Endothelial cell of umbilical vein (primary cell): ENCODE measurements around the gene C1QTNF5. TPM values are rescaled to one million over a fixed set of nuclear protein-coding genes. Genes with fewer than 3 reads are reported as not detected.

Experiments used
- BruUV-seq: library from RNA; stranded (reverse); fragments of 400-500 nt; replicated peaks from 2 replicates; lab custom pipeline; 2021; lab: Mats Ljungman, UMichigan
- CTCF ChIA-PET: fragments of 300-600, 350-600 bp; sonication (Branson Sonifier 250); formaldehyde crosslinking; loops from one replicate; lab custom pipeline; 2021; ENCODE audit warnings: antibody characterized with exemption, inconsistent platforms; lab: Charles Lee
- POLR2A ChIA-PET: fragments of 300-600, 350-600 bp; sonication (Branson Sonifier 250); formaldehyde crosslinking; loops from one replicate; lab custom pipeline; 2021; ENCODE audit warnings: antibody characterized with exemption, inconsistent platforms; lab: Charles Lee
- DNase-seq: peaks from one replicate; pipeline ENCODE4 v3.0.0-alpha.2; 2011; ENCODE audit warnings: low read depth, low spot score
- FAIRE-seq: peaks from 2 replicates; lab custom pipeline; 2011; peaks lifted over from hg19 to GRCh38; lab: Jason Lieb, UNC
- H2AFZ ChIP-seq: 2 replicates; pipeline ENCODE4 v1.6.0; 2012; ENCODE audit warnings: low read depth, low read length, control low read depth, inconsistent platforms
- H3K27ac ChIP-seq: 2 replicates; pipeline ENCODE4 v1.5.1; 2011; ENCODE audit warnings: low read depth, mild to moderate bottlenecking, control low read depth, low read length, moderate library complexity; ENCODE audit not compliant: insufficient read depth
- H3K27me3 ChIP-seq, 2 experiments: 2 replicates each; pipeline versions ENCODE4 v1.6.0 to v1.6.1; 2011; ENCODE audit warnings: low read length in 2 of 2, mixed read lengths in 1 of 2; ENCODE audit not compliant: control insufficient read depth in 2 of 2, insufficient read depth in 2 of 2
- H3K36me3 ChIP-seq, 2 experiments: 2 replicates in 1 of 2; 3 replicates in 1 of 2; pipeline ENCODE4 v1.5.1; 2011; ENCODE audit warnings: low read length in 2 of 2, mild to moderate bottlenecking in 1 of 2, moderate library complexity in 1 of 2; ENCODE audit not compliant: control insufficient read depth in 2 of 2, insufficient read depth in 2 of 2; ENCODE audit errors: extremely low read depth in 1 of 2
- H3K4me1 ChIP-seq: 3 replicates; pipeline ENCODE4 v1.5.1; 2011; ENCODE audit warnings: mild to moderate bottlenecking, low read length; ENCODE audit not compliant: control insufficient read depth, insufficient read depth; ENCODE audit errors: extremely low read depth
- H3K4me2 ChIP-seq: 2 replicates; pipeline ENCODE4 v1.6.1; 2011; ENCODE audit warnings: low read length, control low read depth, mixed read lengths; ENCODE audit not compliant: insufficient read depth
- H3K4me3 ChIP-seq, 3 experiments: fragments of 200-600 bp in 1 of 3; sonication (generic), shearing (Covaris generic) in 1 of 3; replicated peaks in 1 of 3; 2 replicates each; pipeline ENCODE4 v1.5.1; 2011 to 2016; ENCODE audit warnings: control low read depth in 3 of 3, low read length in 3 of 3, mild to moderate bottlenecking in 2 of 3, inconsistent platforms in 1 of 3, low read depth in 1 of 3, moderate library complexity in 1 of 3; ENCODE audit not compliant: insufficient read depth in 1 of 3
- H3K79me2 ChIP-seq: 2 replicates; pipeline ENCODE4 v1.6.0; 2012; ENCODE audit warnings: low read length, inconsistent platforms; ENCODE audit not compliant: control insufficient read depth, insufficient read depth
- H3K9ac ChIP-seq: replicated peaks from 2 replicates; pipeline ENCODE3; 2011; ENCODE audit warnings: low read length, control low read depth; ENCODE audit not compliant: insufficient read depth; ENCODE audit errors: extremely low read depth
- H3K9me1 ChIP-seq: replicated peaks from 3 replicates; pipeline ENCODE4 v1.6.0; 2011; ENCODE audit warnings: mild to moderate bottlenecking, low read length; ENCODE audit not compliant: control insufficient read depth, insufficient read depth; ENCODE audit errors: extremely low read depth
- H3K9me3 ChIP-seq: replicated peaks from 2 replicates; pipeline ENCODE4 v1.5.1; 2012; ENCODE audit warnings: low read length, inconsistent platforms; ENCODE audit not compliant: control insufficient read depth, insufficient read depth
- H4K20me1 ChIP-seq: replicated peaks from 2 replicates; pipeline ENCODE3; 2011; ENCODE audit warnings: mild to moderate bottlenecking, low read length; ENCODE audit not compliant: control insufficient read depth, insufficient read depth; ENCODE audit errors: extremely low read depth
- CTCF ChIP-seq, 2 donors: IDR thresholded peaks; 1 replicate in 1 of 2; 2 replicates in 1 of 2; pipeline ENCODE4 v1.5.1; 2011; ENCODE audit warnings: low read length in 2 of 2, mild to moderate bottlenecking in 2 of 2, moderate library complexity in 2 of 2, control low read depth in 1 of 2, inconsistent platforms in 1 of 2, low read depth in 1 of 2; ENCODE audit not compliant: insufficient read depth in 1 of 2; ENCODE audit errors: extremely low read depth in 1 of 2
- EZH2 ChIP-seq: IDR thresholded peaks from 2 replicates; pipeline ENCODE4 v1.6.1; 2012; ENCODE audit warnings: borderline replicate concordance, low read depth, mild to moderate bottlenecking, moderate library complexity, low read length, inconsistent platforms; ENCODE audit not compliant: severe bottlenecking
- FOS ChIP-seq: IDR thresholded peaks from 2 replicates; pipeline ENCODE4 v1.6.1; 2011; ENCODE audit warnings: mild to moderate bottlenecking, low read length, moderate library complexity, borderline replicate concordance; ENCODE audit not compliant: insufficient read depth
- GATA2 ChIP-seq: IDR thresholded peaks from 2 replicates; pipeline ENCODE4 v1.7.0; 2011; ENCODE audit warnings: low read depth, mild to moderate bottlenecking, moderate library complexity, mixed read lengths, low read length; ENCODE audit not compliant: insufficient read length, insufficient read depth
- JUN ChIP-seq: IDR thresholded peaks from 2 replicates; pipeline ENCODE4 v1.6.1; 2011; ENCODE audit warnings: borderline replicate concordance, low read depth; ENCODE audit not compliant: insufficient read length, insufficient read depth
- MAX ChIP-seq: IDR thresholded peaks from 2 replicates; pipeline ENCODE4 v1.6.1; 2011; ENCODE audit not compliant: insufficient read depth, insufficient read length
- MYC ChIP-seq: IDR thresholded peaks from one replicate; pipeline ENCODE4 v1.6.1; 2011; ENCODE audit warnings: mild to moderate bottlenecking, low read depth, low read length
- POLR2A ChIP-seq: IDR thresholded peaks from 2 replicates; pipeline ENCODE4 v1.6.1; 2012; ENCODE audit warnings: low read depth, mild to moderate bottlenecking, control low read depth, low read length
- POLR2AphosphoS5 ChIP-seq: IDR thresholded peaks from 2 replicates; pipeline ENCODE4 v1.6.1; 2012; ENCODE audit warnings: low read depth, mild to moderate bottlenecking, control low read depth, low read length, moderate library complexity; ENCODE audit not compliant: insufficient read depth
- dilution Hi-C: fragments of 300-500 bp; cut with MboI; formaldehyde crosslinking; loops from one replicate; pipeline ENCODE4 v1.15.0; 2019; ENCODE audit warnings: low sequenced_read_pairs; ENCODE audit not compliant: extremely low pct_ligation_motif_present
- intact Hi-C: fragments of 100-400 bp; cut with micrococcal nuclease; formaldehyde crosslinking; loops from one replicate; pipeline ENCODE4 v1.10.0; 2022
- polyA plus RNA-seq, 4 experiments: library from polyadenylated mRNA; depleted of rRNA in 3 of 4; stranded (reverse) in 3 of 4; unstranded in 1 of 4; fragments of >200 nt; gene quantifications; 2 replicates each; pipeline versions ENCODE4 v1.2.1 to v1.2.3, GENCODE V29; 2011 to 2012; ENCODE audit warnings: missing spikeins in 1 of 4
- total RNA-seq: library from RNA; stranded (reverse); gene quantifications from 2 replicates; pipeline ENCODE4 v1.2.3, GENCODE V29; 2021

Gene C1QTNF5
- total and polyA plus RNA-seq, 2 donors (not counting 3 experiments of a cell fraction or from before 2014, with no cell fraction given): 126 to 201 TPM

- ChIA-PET POLR2A (no interaction called here), CTCF (interaction anchor here (1.2 to 11.7 kb wide), 6 partner anchors 7 to 105 kb away, joined by 3 to 134 read pairs (median 8); partner anchors contain the start of genes C1QTNF5 and USP2)
- intact Hi-C loops: no loop called here
- Histone ChIP-seq H3K4me2 (no peak overlapping the region), H3K9me3 (no peaks in the 10 kb centered on the region), H3K79me2 (no peaks in the 10 kb centered on the region), H3K36me3 (no peaks in the 10 kb centered on the region), H2AFZ (no peak overlapping the region), H3K4me3 (no peak overlapping the region), H3K4me1 (no peaks in the 10 kb centered on the region), H3K9ac (no peak overlapping the region), H3K27me3 (peaks cover 8 to 15% of the 10 kb centered on the region in 2 experiments), H4K20me1 (no peaks in the 10 kb centered on the region), H3K27ac (no peak overlapping the region), H3K9me1 (no peaks in the 10 kb centered on the region)
- DNase-seq (no peak), FAIRE-seq (no peak)
- no peak for TF ChIP-seq GATA2
- no peak for TF ChIP-seq EZH2
- TF ChIP-seq MAX: no peak
- TF ChIP-seq MYC: no peak
- no peak for TF ChIP-seq JUN
- TF ChIP-seq POLR2AphosphoS5: no peak
- no peak for TF ChIP-seq CTCF (IDR thresholded peaks at IDR 0.05; ENCODE audit: extremely low read depth in 1 of 2, insufficient read depth in 1 of 2, low read depth in 1 of 2, low read length in 2 of 2)
- no peak for TF ChIP-seq FOS
- no peak for TF ChIP-seq POLR2A
- no TSS peak for BruUV-seq
- dilution Hi-C loops: no loop called here
Measured at GRCh38 chr11:119369132-119369925, 28.6 kb upstream of the C1QTNF5 start.
